Measurements from ENCODE around the gene KIF21A. TPM values are rescaled to one million over a fixed set of nuclear protein-coding genes. Genes with fewer than 3 reads are reported as not detected.

Gene KIF21A
- total RNA-seq, 2 donors from 2014 or later = 32.3 to 35.3 TPM

GRCh38 chr12:39344926-39345325 lies 98.0 kb downstream of the KIF21A start:
- H3K36me3 Mint-ChIP-seq (ENCODE audit: low read depth) = peaks cover 10% of the 10 kb centered on the region
- Histone ChIP-seq H3K9ac (ENCODE audit: extremely low read depth, low read length, poor library complexity, severe bottlenecking) (no peak overlapping the region), H3K36me3 (ENCODE audit: control insufficient read depth, insufficient read depth, low read length) (peaks cover 19% of the 10 kb centered on the region), H3K4me3 (ENCODE audit: low read length) (no peak overlapping the region), H3K4me1 (ENCODE audit: control insufficient read depth, insufficient read depth, low read length) (no peaks in the 10 kb centered on the region), H3K27me3 (ENCODE audit: control insufficient read depth, insufficient read depth, low read length, poor library complexity, severe bottlenecking) (no peaks in the 10 kb centered on the region), H3K27ac (ENCODE audit: low read depth, low read length) (no peak overlapping the region), H3K9me3 (ENCODE audit: control insufficient read depth, low read length) (no peaks in the 10 kb centered on the region)
- no peak for DNase-seq
- H3K27ac Mint-ChIP-seq = no peak overlapping the region
- no peak for TF ChIP-seq CTCF (conservative IDR thresholded peaks at IDR 0.05)
- H3K4me1 Mint-ChIP-seq = peaks cover 15% of the 10 kb centered on the region
- no peak overlapping the region for H3K4me3 Mint-ChIP-seq
- no peaks in the 10 kb centered on the region for H3K9me3 Mint-ChIP-seq
- H3K27me3 Mint-ChIP-seq (ENCODE audit: insufficient read depth) = no peaks in the 10 kb centered on the region
- 97 to 100% methylated on average over 1 to 2 of the region's 2 CpGs for WGBS, 2 experiments (ENCODE audit: insufficient coverage in 1 of 2, insufficient read length in 1 of 2)

- H3K4me1 ChIP-seq (ENCODE audit: control insufficient read depth, insufficient read depth, low read length) = no peaks in the 10 kb centered on the region
These were observed 99.3 kb downstream of the KIF21A start for GRCh38 chr12:39343665-39344064.

GRCh38 chr12:39341761-39342160 lies 101.2 kb downstream of the KIF21A start:
- H3K4me3 Mint-ChIP-seq = no peak overlapping the region
- H3K27me3 ChIP-seq (ENCODE audit: control insufficient read depth, insufficient read depth, low read length, poor library complexity, severe bottlenecking) = no peaks in the 10 kb centered on the region
- TF ChIP-seq CTCF (conservative IDR thresholded peaks at IDR 0.05) = no peak
- H3K27ac Mint-ChIP-seq = no peak overlapping the region
- H3K27me3 Mint-ChIP-seq (ENCODE audit: insufficient read depth) = no peaks in the 10 kb centered on the region
- H3K27ac ChIP-seq (ENCODE audit: low read depth, low read length) = no peak overlapping the region
- H3K4me1 ChIP-seq (ENCODE audit: control insufficient read depth, insufficient read depth, low read length) = no peaks in the 10 kb centered on the region
- peaks cover 10% of the 10 kb centered on the region for H3K36me3 Mint-ChIP-seq (ENCODE audit: low read depth)
- no peaks in the 10 kb centered on the region for H3K9me3 Mint-ChIP-seq
- no peak for DNase-seq
- peaks cover 2% of the 10 kb centered on the region for H3K4me1 Mint-ChIP-seq
- no peak overlapping the region for H3K9ac ChIP-seq (ENCODE audit: extremely low read depth, low read length, poor library complexity, severe bottlenecking)
- WGBS, 2 experiments (ENCODE audit: insufficient coverage in 1 of 2, insufficient read length in 1 of 2) = 75% methylated on average over 1 of the region's 1 CpG; no CpG with 5 or more reads in 1 of the 2 experiments
- no peak overlapping the region for H3K4me3 ChIP-seq (ENCODE audit: low read length)
- H3K36me3 ChIP-seq (ENCODE audit: control insufficient read depth, insufficient read depth, low read length) = peaks cover 33% of the 10 kb centered on the region
- H3K9me3 ChIP-seq (ENCODE audit: control insufficient read depth, low read length) = no peaks in the 10 kb centered on the region

More at GRCh38 chr12:39343665-39344064, 99.3 kb downstream of the KIF21A start:
- H3K9me3 ChIP-seq (ENCODE audit: control insufficient read depth, low read length) = no peaks in the 10 kb centered on the region
- Mint-ChIP-seq H3K27ac (no peak overlapping the region), H3K36me3 (ENCODE audit: low read depth) (peaks cover 10% of the 10 kb centered on the region), H3K4me1 (peaks cover 8% of the 10 kb centered on the region), H3K9me3 (no peaks in the 10 kb centered on the region), H3K4me3 (no peak overlapping the region), H3K27me3 (ENCODE audit: insufficient read depth) (no peaks in the 10 kb centered on the region)
- no peak for TF ChIP-seq CTCF (conservative IDR thresholded peaks at IDR 0.05)
- 90 to 94% methylated on average over 2 to 4 of the region's 4 CpGs for WGBS, 2 experiments (ENCODE audit: insufficient coverage in 1 of 2, insufficient read length in 1 of 2)
- H3K36me3 ChIP-seq (ENCODE audit: control insufficient read depth, insufficient read depth, low read length) = peaks cover 27% of the 10 kb centered on the region
- H3K27me3 ChIP-seq (ENCODE audit: control insufficient read depth, insufficient read depth, low read length, poor library complexity, severe bottlenecking) = no peaks in the 10 kb centered on the region
- no peak overlapping the region for H3K9ac ChIP-seq (ENCODE audit: extremely low read depth, low read length, poor library complexity, severe bottlenecking)
- H3K4me3 ChIP-seq (ENCODE audit: low read length) = no peak overlapping the region
- no peak for DNase-seq
- H3K27ac ChIP-seq (ENCODE audit: low read depth, low read length) = no peak overlapping the region
